Lower leg skin (tissue), 3 donors: ENCODE data around the gene AK8.

Source experiments
- POLR2A ChIP-seq, 2 donors: fragments of 450-650 bp; IDR thresholded peaks; one replicate each; pipeline ENCODE4 v1.6.1; 2016 to 2017; ENCODE audit warnings: antibody characterized with exemption in 2 of 2, mild to moderate bottlenecking in 1 of 2, moderate library complexity in 1 of 2
- TF ChIP-seq, protein P1 (sequence below), 3 donors: fragments of 450-650 bp; IDR thresholded peaks; one replicate each; pipeline ENCODE4 v1.5.1; 2016; ENCODE audit warnings: antibody characterized with exemption in 3 of 3, mild to moderate bottlenecking in 3 of 3, moderate library complexity in 2 of 3

DNA sequence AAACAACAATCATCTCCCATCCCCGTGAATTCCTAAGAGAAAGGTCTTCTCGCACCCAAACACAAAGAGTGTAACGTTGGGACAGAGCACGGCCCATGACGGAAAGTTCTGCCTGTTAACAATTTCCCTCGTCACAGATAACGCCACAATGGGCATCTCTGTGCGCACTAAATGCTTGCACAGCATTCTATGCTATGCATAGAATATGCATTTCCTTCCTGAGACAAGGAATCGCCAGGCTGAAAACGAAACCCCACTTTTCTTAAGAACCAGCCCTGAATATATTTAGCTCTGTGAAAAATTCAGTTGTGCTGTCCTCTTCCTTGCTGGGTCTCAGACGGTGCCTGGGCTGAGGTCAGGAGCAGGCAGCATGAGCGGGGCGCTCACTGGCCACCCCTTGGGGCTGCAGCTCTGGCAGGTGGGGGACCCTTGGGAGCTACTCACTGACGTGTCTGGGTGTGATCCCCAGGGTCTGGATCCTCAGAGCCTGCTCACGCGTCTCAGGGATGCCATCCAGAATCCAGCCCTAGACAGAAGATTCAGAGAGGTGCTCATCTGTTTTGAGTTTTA lies 49.8 kb downstream of the AK8 start:
- TF ChIP-seq, protein P1, sequence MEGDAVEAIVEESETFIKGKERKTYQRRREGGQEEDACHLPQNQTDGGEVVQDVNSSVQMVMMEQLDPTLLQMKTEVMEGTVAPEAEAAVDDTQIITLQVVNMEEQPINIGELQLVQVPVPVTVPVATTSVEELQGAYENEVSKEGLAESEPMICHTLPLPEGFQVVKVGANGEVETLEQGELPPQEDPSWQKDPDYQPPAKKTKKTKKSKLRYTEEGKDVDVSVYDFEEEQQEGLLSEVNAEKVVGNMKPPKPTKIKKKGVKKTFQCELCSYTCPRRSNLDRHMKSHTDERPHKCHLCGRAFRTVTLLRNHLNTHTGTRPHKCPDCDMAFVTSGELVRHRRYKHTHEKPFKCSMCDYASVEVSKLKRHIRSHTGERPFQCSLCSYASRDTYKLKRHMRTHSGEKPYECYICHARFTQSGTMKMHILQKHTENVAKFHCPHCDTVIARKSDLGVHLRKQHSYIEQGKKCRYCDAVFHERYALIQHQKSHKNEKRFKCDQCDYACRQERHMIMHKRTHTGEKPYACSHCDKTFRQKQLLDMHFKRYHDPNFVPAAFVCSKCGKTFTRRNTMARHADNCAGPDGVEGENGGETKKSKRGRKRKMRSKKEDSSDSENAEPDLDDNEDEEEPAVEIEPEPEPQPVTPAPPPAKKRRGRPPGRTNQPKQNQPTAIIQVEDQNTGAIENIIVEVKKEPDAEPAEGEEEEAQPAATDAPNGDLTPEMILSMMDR (IDR thresholded peaks at IDR 0.05) = no peak
- no peak for TF ChIP-seq POLR2A (IDR thresholded peaks at IDR 0.05)
